Measurements from ENCODE around the gene DTNBP1.

DTNBP1 gene

DNA sequence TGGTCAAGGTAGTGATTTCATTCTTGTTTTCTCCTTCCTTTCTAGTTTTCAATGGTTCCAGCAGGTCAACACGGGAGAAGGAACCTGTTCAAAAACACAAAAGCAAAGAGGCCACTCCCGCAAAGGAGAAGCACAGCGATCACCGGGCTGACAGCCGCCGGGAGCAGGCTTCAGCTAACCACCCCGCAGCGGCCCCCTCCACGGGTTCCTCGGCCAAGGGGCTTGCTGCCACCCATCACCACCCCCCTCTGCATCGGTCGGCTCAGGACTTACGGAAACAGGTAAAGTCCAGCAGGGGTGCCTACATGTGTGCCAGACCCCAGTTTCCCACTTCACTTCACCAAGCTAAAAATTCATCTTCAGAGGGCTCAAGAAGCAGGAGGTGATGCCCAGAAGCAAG lies 175.6 kb downstream of the DTNBP1 start:
- TF ChIP-seq, protein P1, sequence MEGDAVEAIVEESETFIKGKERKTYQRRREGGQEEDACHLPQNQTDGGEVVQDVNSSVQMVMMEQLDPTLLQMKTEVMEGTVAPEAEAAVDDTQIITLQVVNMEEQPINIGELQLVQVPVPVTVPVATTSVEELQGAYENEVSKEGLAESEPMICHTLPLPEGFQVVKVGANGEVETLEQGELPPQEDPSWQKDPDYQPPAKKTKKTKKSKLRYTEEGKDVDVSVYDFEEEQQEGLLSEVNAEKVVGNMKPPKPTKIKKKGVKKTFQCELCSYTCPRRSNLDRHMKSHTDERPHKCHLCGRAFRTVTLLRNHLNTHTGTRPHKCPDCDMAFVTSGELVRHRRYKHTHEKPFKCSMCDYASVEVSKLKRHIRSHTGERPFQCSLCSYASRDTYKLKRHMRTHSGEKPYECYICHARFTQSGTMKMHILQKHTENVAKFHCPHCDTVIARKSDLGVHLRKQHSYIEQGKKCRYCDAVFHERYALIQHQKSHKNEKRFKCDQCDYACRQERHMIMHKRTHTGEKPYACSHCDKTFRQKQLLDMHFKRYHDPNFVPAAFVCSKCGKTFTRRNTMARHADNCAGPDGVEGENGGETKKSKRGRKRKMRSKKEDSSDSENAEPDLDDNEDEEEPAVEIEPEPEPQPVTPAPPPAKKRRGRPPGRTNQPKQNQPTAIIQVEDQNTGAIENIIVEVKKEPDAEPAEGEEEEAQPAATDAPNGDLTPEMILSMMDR (IDR thresholded peaks at IDR 0.05; ENCODE audit: low read depth, low read length) = no peak

DNA sequence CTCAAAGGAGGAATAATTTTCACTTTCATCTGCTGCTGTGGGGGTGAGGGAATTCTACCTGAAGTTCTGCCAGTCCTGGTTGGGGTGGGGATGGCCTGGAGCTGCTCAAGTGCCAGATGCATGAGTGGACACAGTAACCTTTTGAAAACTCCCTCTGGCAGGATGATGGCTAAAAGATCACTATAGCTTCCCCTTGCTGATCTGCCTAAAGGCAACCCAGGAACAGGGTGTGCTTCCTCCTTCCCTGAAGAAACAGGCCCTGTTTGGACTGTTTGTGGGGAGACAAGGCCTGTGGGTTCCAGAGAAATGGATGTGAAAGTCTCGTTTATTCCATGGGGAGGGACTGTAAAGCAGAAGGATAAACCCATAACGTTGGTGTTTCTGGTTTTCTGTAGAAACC lies 176.9 kb downstream of the DTNBP1 start:
- TF ChIP-seq, protein P1 (IDR thresholded peaks at IDR 0.05; ENCODE audit: low read depth, low read length) = no peak
- no peak for DNase-seq (ENCODE audit: extremely low read depth, low read depth)

More for the DNA sequence above, 175.6 kb downstream of the DTNBP1 start:
- DNase-seq (ENCODE audit: extremely low read depth, low read depth) = no peak

DNA sequence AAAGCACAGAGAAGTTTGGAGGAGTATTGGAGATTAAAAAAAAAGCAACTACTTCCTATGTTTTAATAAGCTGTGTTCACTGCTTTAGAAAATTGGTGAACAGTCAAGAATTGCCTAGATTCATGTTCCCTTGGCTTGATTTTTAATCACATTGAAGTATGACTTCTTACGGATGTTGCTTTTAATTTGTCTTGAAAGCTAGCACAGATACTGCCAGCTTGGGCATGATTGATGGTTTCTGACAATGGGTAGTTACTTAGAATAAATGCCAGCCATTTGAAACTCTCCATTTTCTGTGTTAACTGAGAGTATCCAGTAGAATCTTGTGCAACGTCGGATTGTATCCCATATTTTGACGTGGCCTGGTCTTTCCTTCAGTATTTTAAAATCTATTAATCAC lies 178.0 kb downstream of the DTNBP1 start:
- TF ChIP-seq, protein P1 (IDR thresholded peaks at IDR 0.05; ENCODE audit: low read depth, low read length) = no peak
- DNase-seq (ENCODE audit: extremely low read depth, low read depth) = no peak

DNA sequence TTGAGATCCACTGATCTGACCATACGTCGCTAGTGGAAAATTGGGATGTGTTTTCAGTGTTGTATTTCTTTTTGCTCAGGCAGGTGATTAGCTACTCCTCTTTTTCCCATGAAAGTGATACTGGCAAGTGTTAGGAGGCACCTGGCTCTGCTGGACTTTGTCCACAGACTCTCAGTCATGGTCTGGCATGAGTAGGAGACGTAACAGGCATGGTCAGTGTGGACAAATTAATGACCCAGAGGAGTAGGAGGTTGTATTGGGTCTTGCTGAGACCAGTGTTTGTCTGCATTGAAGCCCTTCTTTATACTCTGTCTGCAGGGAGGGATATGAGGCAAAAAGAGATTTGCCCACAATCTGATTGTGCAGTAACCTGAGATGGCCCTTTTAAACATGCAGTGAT lies 178.7 kb downstream of the DTNBP1 start:
- DNase-seq (ENCODE audit: extremely low read depth, low read depth) = no peak
- TF ChIP-seq, protein P1 (IDR thresholded peaks at IDR 0.05; ENCODE audit: low read depth, low read length) = no peak

DNA sequence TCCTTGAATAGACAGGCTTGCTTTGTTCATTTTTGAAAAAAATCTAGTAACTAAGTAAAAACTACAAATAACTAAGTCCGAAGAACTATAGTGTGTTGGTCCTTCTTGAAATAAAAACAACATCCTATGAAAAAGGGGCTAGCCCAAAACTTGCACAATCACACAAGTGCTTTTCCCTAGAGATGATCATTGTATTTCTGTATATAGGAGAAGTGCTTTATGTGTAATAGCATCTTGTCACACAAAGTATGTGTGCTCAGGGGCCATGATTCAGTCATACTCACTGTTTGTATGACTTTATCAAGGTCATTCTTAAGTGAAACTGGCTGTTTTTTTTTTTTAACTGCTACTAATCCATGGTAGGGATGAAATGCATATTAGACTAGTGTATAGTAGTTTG lies 179.8 kb downstream of the DTNBP1 start:
- TF ChIP-seq, protein P1 (IDR thresholded peaks at IDR 0.05; ENCODE audit: low read depth, low read length) = no peak
- DNase-seq (ENCODE audit: extremely low read depth, low read depth) = no peak

DNA sequence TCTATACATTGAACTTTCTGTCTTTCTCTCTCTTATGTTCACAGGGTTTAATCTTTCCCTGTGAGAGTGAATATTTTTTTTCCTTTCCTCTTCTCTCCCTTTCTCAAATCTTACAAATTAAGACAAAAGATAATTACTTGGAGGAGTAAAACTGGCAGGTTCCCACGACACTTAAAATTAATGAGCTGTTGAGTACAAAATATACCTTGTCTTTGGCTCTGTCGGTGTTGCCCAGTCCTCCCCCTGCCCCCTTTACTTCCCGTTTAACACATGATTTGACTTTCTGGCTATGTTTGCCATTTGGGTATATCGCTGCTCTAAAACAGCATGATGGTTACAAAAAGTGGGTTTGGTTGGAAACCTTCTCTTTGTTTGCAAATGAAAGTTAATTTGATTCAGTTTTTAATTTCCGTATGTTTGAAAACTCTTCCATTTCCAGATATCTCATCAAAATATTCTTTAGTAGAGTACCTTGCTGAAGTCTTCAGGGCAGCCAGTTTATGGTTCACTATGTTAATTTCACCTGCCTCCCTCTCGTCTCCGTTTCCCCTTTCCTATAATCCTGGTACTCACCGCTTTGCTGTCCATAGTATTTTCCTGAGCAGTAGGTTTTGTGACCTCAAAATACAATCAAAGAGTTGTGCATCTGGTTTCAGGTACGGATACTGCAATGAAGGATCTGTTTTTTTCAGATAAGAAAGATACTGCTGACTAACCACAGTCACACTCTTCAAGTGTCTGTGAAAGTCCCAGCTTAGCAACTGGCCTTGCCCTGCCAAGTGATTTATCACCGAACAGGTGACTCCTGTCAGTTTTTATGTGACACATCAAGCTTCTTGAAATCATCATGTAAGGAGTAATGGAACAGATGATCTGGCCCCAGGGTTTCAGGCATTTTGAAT lies 181.2 kb downstream of the DTNBP1 start:
- TF ChIP-seq, protein P1 (IDR thresholded peaks at IDR 0.05; ENCODE audit: low read depth, low read length) = no peak
- DNase-seq (ENCODE audit: extremely low read depth, low read depth) = no peak

DNA sequence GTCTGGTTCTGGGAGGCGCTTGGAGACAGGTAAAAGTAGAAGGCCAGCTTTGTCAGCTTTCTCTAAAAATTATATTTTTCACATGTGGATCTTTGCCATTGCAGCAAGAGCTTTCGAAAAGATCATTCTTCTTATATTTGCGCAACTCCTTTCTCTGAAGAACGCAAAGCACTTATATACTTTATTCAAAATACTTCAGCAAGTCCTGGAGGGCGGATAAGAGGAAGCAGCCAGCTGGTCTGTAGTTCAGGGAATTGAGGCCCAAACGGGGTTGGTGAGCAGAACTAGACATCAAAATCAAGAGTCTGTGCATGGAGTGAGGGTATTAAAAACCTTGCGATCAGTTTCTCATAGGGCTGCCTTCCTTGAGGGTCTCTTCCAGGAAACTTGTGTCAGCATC lies 182.3 kb downstream of the DTNBP1 start:
- TF ChIP-seq, protein P1 (IDR thresholded peaks at IDR 0.05; ENCODE audit: low read depth, low read length) = no peak
- no peak for DNase-seq (ENCODE audit: extremely low read depth, low read depth)

All from AG09319 (cell line).